ENCODE data around the gene WDR27. TPM values are rescaled to one million over a fixed set of nuclear protein-coding genes. Genes with fewer than 3 reads are reported as not detected.
"Not testable (repeated sequence)": the region's sequence is repeated elsewhere in the genome, so short reads cannot be mapped to it uniquely, and the experiment has no call there.

Gene WDR27
- total RNA-seq, 1 experiment from 2014 or later, result 77.9 TPM

DNA sequence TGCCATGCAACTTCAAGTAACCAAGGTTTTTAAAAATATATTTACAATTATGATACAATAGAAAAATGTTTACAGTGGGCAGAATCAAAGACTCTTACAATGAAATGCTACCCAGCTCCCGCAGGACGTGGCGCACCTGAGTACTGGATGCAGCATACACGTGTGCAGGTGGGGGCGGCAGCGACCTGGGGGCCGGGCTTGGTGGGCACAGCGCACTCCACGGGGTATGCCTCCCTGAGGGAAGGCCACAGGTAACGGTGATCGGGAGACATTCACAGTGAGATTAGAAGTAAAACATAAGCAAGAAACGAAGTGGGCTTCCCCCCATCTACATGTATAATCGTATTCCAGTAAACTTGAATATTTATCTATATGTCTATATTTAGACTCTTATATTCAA lies 54.2 kb downstream of the WDR27 start:
- BruUV-seq (replicated peaks), result no TSS peak
- TF ChIP-seq, protein P1, sequence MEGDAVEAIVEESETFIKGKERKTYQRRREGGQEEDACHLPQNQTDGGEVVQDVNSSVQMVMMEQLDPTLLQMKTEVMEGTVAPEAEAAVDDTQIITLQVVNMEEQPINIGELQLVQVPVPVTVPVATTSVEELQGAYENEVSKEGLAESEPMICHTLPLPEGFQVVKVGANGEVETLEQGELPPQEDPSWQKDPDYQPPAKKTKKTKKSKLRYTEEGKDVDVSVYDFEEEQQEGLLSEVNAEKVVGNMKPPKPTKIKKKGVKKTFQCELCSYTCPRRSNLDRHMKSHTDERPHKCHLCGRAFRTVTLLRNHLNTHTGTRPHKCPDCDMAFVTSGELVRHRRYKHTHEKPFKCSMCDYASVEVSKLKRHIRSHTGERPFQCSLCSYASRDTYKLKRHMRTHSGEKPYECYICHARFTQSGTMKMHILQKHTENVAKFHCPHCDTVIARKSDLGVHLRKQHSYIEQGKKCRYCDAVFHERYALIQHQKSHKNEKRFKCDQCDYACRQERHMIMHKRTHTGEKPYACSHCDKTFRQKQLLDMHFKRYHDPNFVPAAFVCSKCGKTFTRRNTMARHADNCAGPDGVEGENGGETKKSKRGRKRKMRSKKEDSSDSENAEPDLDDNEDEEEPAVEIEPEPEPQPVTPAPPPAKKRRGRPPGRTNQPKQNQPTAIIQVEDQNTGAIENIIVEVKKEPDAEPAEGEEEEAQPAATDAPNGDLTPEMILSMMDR (IDR thresholded peaks at IDR 0.05; ENCODE audit: unreplicated experiment), result no peak
- Mint-ChIP-seq H3K27me3 (ENCODE audit: unreplicated experiment) (no peaks in the 10 kb centered on the region), H3K27ac (ENCODE audit: unreplicated experiment) (no peak overlapping the region), H3K36me3 (ENCODE audit: insufficient read depth, unreplicated experiment) (peaks cover 14% of the 10 kb centered on the region), H3K4me3 (ENCODE audit: low read depth, unreplicated experiment) (no peak overlapping the region), H3K4me1 (ENCODE audit: low read depth, unreplicated experiment) (no peaks in the 10 kb centered on the region), H3K9me3 (ENCODE audit: low read depth, unreplicated experiment) (no peaks in the 10 kb centered on the region)
- no peak for DNase-seq
- CTCF ChIA-PET, result no interaction called here
- intact Hi-C loops (cut with micrococcal nuclease; ENCODE audit: unreplicated experiment), result no loop called here

DNA sequence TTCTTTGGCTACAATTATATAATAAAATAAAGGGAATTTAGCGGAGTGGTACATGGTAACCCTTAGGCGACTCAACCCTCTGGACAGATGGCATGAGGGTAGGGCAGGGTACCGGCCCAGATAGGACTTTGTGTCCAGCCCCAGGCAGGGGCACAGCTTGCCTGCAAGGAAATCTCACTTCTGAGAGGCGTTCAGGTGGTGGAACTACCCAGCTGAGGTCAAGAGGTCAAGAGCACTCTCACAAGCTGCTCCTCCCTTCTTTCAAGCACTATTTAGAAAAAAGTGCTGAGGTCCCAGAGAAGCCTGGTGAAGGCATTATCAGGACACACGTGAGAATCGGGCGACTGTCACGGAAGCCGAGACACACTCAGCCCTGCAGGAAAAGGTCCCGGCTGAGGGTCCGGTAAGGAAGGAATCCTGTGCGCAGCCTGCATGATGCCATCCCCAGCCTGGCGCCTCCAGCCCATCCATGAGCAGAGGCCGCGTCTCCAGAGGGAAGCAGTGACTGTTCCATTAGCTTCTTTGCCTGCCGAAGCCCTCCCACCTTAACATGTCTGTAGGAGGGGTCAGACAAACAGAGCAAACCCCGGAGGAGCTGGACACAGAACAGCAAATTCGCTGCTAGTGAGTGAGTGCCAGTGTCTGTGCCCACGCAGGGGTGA lies 54.8 kb downstream of the WDR27 start:
- BruUV-seq (replicated peaks), result no TSS peak
- H3K4me3 Mint-ChIP-seq (ENCODE audit: low read depth, unreplicated experiment), result no peak overlapping the region
- no peaks in the 10 kb centered on the region for H3K4me1 Mint-ChIP-seq (ENCODE audit: low read depth, unreplicated experiment)
- no peaks in the 10 kb centered on the region for H3K9me3 Mint-ChIP-seq (ENCODE audit: low read depth, unreplicated experiment)
- no peak for DNase-seq
- TF ChIP-seq, protein P1 (IDR thresholded peaks at IDR 0.05; ENCODE audit: unreplicated experiment), result no peak
- no peak overlapping the region for H3K27ac Mint-ChIP-seq (ENCODE audit: unreplicated experiment)
- intact Hi-C loops (cut with micrococcal nuclease; ENCODE audit: unreplicated experiment), result no loop called here
- H3K27me3 Mint-ChIP-seq (ENCODE audit: unreplicated experiment), result no peaks in the 10 kb centered on the region
- CTCF ChIA-PET, result no interaction called here
- H3K36me3 Mint-ChIP-seq (ENCODE audit: insufficient read depth, unreplicated experiment), result peaks cover 15% of the 10 kb centered on the region

DNA sequence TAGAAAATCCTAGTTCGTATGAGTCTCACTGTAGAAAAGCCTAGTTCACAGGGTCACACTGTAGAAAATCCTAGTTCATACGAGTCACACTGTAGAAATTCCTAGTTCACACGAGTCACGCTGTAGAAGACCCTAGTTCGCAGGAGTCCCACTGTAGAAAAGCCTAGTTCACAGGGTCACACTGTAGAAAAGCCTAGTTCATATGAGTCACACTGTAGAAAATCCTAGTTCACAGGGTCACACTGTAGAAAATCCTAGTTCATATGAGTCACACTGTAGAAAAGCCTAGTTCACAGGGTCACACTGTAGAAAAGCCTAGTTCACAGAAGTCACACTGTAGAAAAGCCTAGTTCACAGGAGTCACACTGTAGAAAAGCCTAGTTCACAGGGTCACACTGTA lies 56.4 kb downstream of the WDR27 start:
- CTCF ChIA-PET; H3K9me3 Mint-ChIP-seq (ENCODE audit: low read depth, unreplicated experiment); H3K4me3 Mint-ChIP-seq (ENCODE audit: low read depth, unreplicated experiment); intact Hi-C loops (cut with micrococcal nuclease; ENCODE audit: unreplicated experiment); H3K27me3 Mint-ChIP-seq (ENCODE audit: unreplicated experiment); H3K27ac Mint-ChIP-seq (ENCODE audit: unreplicated experiment); DNase-seq; H3K4me1 Mint-ChIP-seq (ENCODE audit: low read depth, unreplicated experiment); BruUV-seq (replicated peaks): not testable (repeated sequence)
- H3K36me3 Mint-ChIP-seq (ENCODE audit: insufficient read depth, unreplicated experiment), result peaks cover 15% of the 10 kb centered on the region

DNA sequence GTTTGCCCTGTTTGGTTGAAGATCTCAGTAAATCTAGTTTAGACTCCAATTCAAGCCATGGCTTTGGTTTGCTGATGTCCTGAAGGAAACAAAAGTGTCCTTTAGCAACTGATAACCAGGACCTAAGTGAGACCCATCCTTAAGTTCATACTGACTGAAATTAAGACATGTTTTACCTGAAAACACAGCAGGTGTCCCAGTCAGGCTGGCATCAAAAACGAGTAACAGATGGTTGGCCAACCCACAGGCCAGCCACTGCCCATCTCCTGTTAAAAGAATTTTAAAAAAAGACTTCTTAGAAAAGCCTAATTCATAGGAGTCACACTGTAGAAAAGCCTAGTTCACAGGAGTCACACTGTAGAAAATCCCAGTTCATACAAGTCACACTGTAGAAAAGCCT lies 58.3 kb downstream of the WDR27 start:
- TF ChIP-seq, protein P1 (IDR thresholded peaks at IDR 0.05; ENCODE audit: unreplicated experiment), result no peak
- no peak overlapping the region for H3K4me3 Mint-ChIP-seq (ENCODE audit: low read depth, unreplicated experiment)
- CTCF ChIA-PET, result no interaction called here
- intact Hi-C loops (cut with micrococcal nuclease; ENCODE audit: unreplicated experiment), result no loop called here
- H3K27ac Mint-ChIP-seq (ENCODE audit: unreplicated experiment), result no peak overlapping the region
- H3K4me1 Mint-ChIP-seq (ENCODE audit: low read depth, unreplicated experiment), result no peaks in the 10 kb centered on the region
- no TSS peak for BruUV-seq (replicated peaks)
- no peak for DNase-seq
- no peaks in the 10 kb centered on the region for H3K9me3 Mint-ChIP-seq (ENCODE audit: low read depth, unreplicated experiment)
- H3K27me3 Mint-ChIP-seq (ENCODE audit: unreplicated experiment), result no peaks in the 10 kb centered on the region
- H3K36me3 Mint-ChIP-seq (ENCODE audit: insufficient read depth, unreplicated experiment), result peaks cover 7% of the 10 kb centered on the region

DNA sequence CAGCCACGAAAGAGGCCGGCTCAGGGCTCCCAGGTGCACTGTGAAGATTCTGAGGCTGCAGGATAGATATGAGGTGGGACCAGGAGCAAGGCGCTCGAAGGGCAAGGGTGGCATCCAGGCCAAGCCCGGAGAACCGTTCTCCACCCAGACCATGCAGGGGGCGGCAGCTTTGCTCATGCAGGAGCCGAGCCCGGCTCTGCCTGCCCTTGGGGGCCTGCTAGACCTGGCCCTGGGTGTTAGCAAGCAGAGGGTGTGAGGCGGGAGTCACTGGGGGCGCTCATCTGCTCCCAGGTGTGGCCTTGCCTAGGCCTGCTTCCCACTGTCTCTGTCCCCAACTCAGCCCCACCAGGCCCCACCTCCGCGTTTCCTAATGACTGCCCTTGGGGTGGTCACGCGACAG lies 59.4 kb downstream of the WDR27 start:
- H3K27ac Mint-ChIP-seq (ENCODE audit: unreplicated experiment), result no peak overlapping the region
- intact Hi-C loops (cut with micrococcal nuclease; ENCODE audit: unreplicated experiment), result no loop called here
- no peaks in the 10 kb centered on the region for H3K9me3 Mint-ChIP-seq (ENCODE audit: low read depth, unreplicated experiment)
- no peaks in the 10 kb centered on the region for H3K4me1 Mint-ChIP-seq (ENCODE audit: low read depth, unreplicated experiment)
- H3K36me3 Mint-ChIP-seq (ENCODE audit: insufficient read depth, unreplicated experiment), result peaks cover 5% of the 10 kb centered on the region
- CTCF ChIA-PET, result no interaction called here
- BruUV-seq (replicated peaks), result no TSS peak
- no peak overlapping the region for H3K4me3 Mint-ChIP-seq (ENCODE audit: low read depth, unreplicated experiment)
- H3K27me3 Mint-ChIP-seq (ENCODE audit: unreplicated experiment), result no peaks in the 10 kb centered on the region
- no peak for DNase-seq
- TF ChIP-seq, protein P1 (IDR thresholded peaks at IDR 0.05; ENCODE audit: unreplicated experiment), result no peak

Data from Calu3 (cell line).